ENCODE data around the gene SLC25A21.

Gene SLC25A21

GRCh38 chr14:36773136-36773540 lies 399.3 kb downstream of the SLC25A21 start:
- H3K4me1 ChIP-seq (ENCODE audit: control insufficient read depth, insufficient read depth, low read length, poor library complexity, severe bottlenecking), result no peaks in the 10 kb centered on the region
- no peak overlapping the region for H3K4me3 ChIP-seq (ENCODE audit: insufficient read depth, low read depth, low read length, poor library complexity, severe bottlenecking)
- no peaks in the 10 kb centered on the region for H3K27me3 ChIP-seq (replicated peaks; ENCODE audit: control insufficient read depth, insufficient read depth, low read length, poor library complexity, severe bottlenecking)
- no peak for DNase-seq
- H3K36me3 ChIP-seq (ENCODE audit: control insufficient read depth, insufficient read depth, low read length), result no peaks in the 10 kb centered on the region
- H3K27ac ChIP-seq (ENCODE audit: insufficient read depth, low read length, poor library complexity, severe bottlenecking), result no peak overlapping the region
- no peaks in the 10 kb centered on the region for H3K9me3 ChIP-seq (ENCODE audit: control insufficient read depth, low read length)

- no peak overlapping the region for H3K4me3 ChIP-seq (ENCODE audit: insufficient read depth, low read depth, low read length, poor library complexity, severe bottlenecking)
- H3K4me1 ChIP-seq (ENCODE audit: control insufficient read depth, insufficient read depth, low read length, poor library complexity, severe bottlenecking), result no peaks in the 10 kb centered on the region
- DNase-seq, result no peak
- H3K27ac ChIP-seq (ENCODE audit: insufficient read depth, low read length, poor library complexity, severe bottlenecking), result no peak overlapping the region
- H3K9me3 ChIP-seq (ENCODE audit: control insufficient read depth, low read length), result no peaks in the 10 kb centered on the region
- H3K27me3 ChIP-seq (replicated peaks; ENCODE audit: control insufficient read depth, insufficient read depth, low read length, poor library complexity, severe bottlenecking), result no peaks in the 10 kb centered on the region
- no peaks in the 10 kb centered on the region for H3K36me3 ChIP-seq (ENCODE audit: control insufficient read depth, insufficient read depth, low read length)
Measured at GRCh38 chr14:36771028-36771640, 401.3 kb downstream of the SLC25A21 start.

- Histone ChIP-seq H3K36me3 (ENCODE audit: control insufficient read depth, insufficient read depth, low read length) (no peaks in the 10 kb centered on the region), H3K4me1 (ENCODE audit: control insufficient read depth, insufficient read depth, low read length, poor library complexity, severe bottlenecking) (no peaks in the 10 kb centered on the region), H3K27ac (ENCODE audit: insufficient read depth, low read length, poor library complexity, severe bottlenecking) (no peak overlapping the region), H3K9me3 (ENCODE audit: control insufficient read depth, low read length) (no peaks in the 10 kb centered on the region), H3K27me3 (replicated peaks; ENCODE audit: control insufficient read depth, insufficient read depth, low read length, poor library complexity, severe bottlenecking) (no peaks in the 10 kb centered on the region), H3K4me3 (ENCODE audit: insufficient read depth, low read depth, low read length, poor library complexity, severe bottlenecking) (no peak overlapping the region)
- DNase-seq, result no peak
Measured at GRCh38 chr14:36768638-36769337, 403.6 kb downstream of the SLC25A21 start.

GRCh38 chr14:36767603-36768281 lies 404.7 kb downstream of the SLC25A21 start:
- H3K27ac ChIP-seq (ENCODE audit: insufficient read depth, low read length, poor library complexity, severe bottlenecking), result no peak overlapping the region
- no peaks in the 10 kb centered on the region for H3K36me3 ChIP-seq (ENCODE audit: control insufficient read depth, insufficient read depth, low read length)
- no peak for DNase-seq
- no peaks in the 10 kb centered on the region for H3K9me3 ChIP-seq (ENCODE audit: control insufficient read depth, low read length)
- H3K4me3 ChIP-seq (ENCODE audit: insufficient read depth, low read depth, low read length, poor library complexity, severe bottlenecking), result no peak overlapping the region
- H3K27me3 ChIP-seq (replicated peaks; ENCODE audit: control insufficient read depth, insufficient read depth, low read length, poor library complexity, severe bottlenecking), result no peaks in the 10 kb centered on the region
- no peaks in the 10 kb centered on the region for H3K4me1 ChIP-seq (ENCODE audit: control insufficient read depth, insufficient read depth, low read length, poor library complexity, severe bottlenecking)

- Histone ChIP-seq H3K36me3 (ENCODE audit: control insufficient read depth, insufficient read depth, low read length) (no peaks in the 10 kb centered on the region), H3K27me3 (replicated peaks; ENCODE audit: control insufficient read depth, insufficient read depth, low read length, poor library complexity, severe bottlenecking) (no peaks in the 10 kb centered on the region), H3K4me3 (ENCODE audit: insufficient read depth, low read depth, low read length, poor library complexity, severe bottlenecking) (no peak overlapping the region), H3K9me3 (ENCODE audit: control insufficient read depth, low read length) (no peaks in the 10 kb centered on the region), H3K27ac (ENCODE audit: insufficient read depth, low read length, poor library complexity, severe bottlenecking) (no peak overlapping the region), H3K4me1 (ENCODE audit: control insufficient read depth, insufficient read depth, low read length, poor library complexity, severe bottlenecking) (no peaks in the 10 kb centered on the region)
- no peak for DNase-seq
Measured at GRCh38 chr14:36766974-36767373, 405.4 kb downstream of the SLC25A21 start.

GRCh38 chr14:36757734-36758601 lies 414.4 kb downstream of the SLC25A21 start:
- Histone ChIP-seq H3K27ac (ENCODE audit: insufficient read depth, low read length, poor library complexity, severe bottlenecking) (no peak overlapping the region), H3K4me1 (ENCODE audit: control insufficient read depth, insufficient read depth, low read length, poor library complexity, severe bottlenecking) (no peaks in the 10 kb centered on the region), H3K27me3 (replicated peaks; ENCODE audit: control insufficient read depth, insufficient read depth, low read length, poor library complexity, severe bottlenecking) (no peaks in the 10 kb centered on the region), H3K36me3 (ENCODE audit: control insufficient read depth, insufficient read depth, low read length) (no peaks in the 10 kb centered on the region), H3K9me3 (ENCODE audit: control insufficient read depth, low read length) (no peaks in the 10 kb centered on the region), H3K4me3 (ENCODE audit: insufficient read depth, low read depth, low read length, poor library complexity, severe bottlenecking) (no peak overlapping the region)
- no peak for DNase-seq

- Histone ChIP-seq H3K4me1 (ENCODE audit: control insufficient read depth, insufficient read depth, low read length, poor library complexity, severe bottlenecking) (no peaks in the 10 kb centered on the region), H3K4me3 (ENCODE audit: insufficient read depth, low read depth, low read length, poor library complexity, severe bottlenecking) (no peak overlapping the region), H3K27me3 (replicated peaks; ENCODE audit: control insufficient read depth, insufficient read depth, low read length, poor library complexity, severe bottlenecking) (no peaks in the 10 kb centered on the region), H3K36me3 (ENCODE audit: control insufficient read depth, insufficient read depth, low read length) (no peaks in the 10 kb centered on the region), H3K9me3 (ENCODE audit: control insufficient read depth, low read length) (no peaks in the 10 kb centered on the region), H3K27ac (ENCODE audit: insufficient read depth, low read length, poor library complexity, severe bottlenecking) (no peak overlapping the region)
- no peak for DNase-seq
Measured at GRCh38 chr14:36756226-36756625, 416.2 kb downstream of the SLC25A21 start.

- Histone ChIP-seq H3K4me3 (ENCODE audit: insufficient read depth, low read depth, low read length, poor library complexity, severe bottlenecking) (no peak overlapping the region), H3K27ac (ENCODE audit: insufficient read depth, low read length, poor library complexity, severe bottlenecking) (no peak overlapping the region)
Measured at GRCh38 chr14:36755756-36756155, 416.6 kb downstream of the SLC25A21 start.

GRCh38 chr14:36751920-36752319 lies 420.5 kb downstream of the SLC25A21 start:
- Histone ChIP-seq H3K4me3 (ENCODE audit: insufficient read depth, low read depth, low read length, poor library complexity, severe bottlenecking) (no peak overlapping the region), H3K27ac (ENCODE audit: insufficient read depth, low read length, poor library complexity, severe bottlenecking) (no peak overlapping the region), H3K4me1 (ENCODE audit: control insufficient read depth, insufficient read depth, low read length, poor library complexity, severe bottlenecking) (no peaks in the 10 kb centered on the region), H3K36me3 (ENCODE audit: control insufficient read depth, insufficient read depth, low read length) (no peaks in the 10 kb centered on the region), H3K9me3 (ENCODE audit: control insufficient read depth, low read length) (no peaks in the 10 kb centered on the region), H3K27me3 (replicated peaks; ENCODE audit: control insufficient read depth, insufficient read depth, low read length, poor library complexity, severe bottlenecking) (no peaks in the 10 kb centered on the region)
- no peak for DNase-seq

More at GRCh38 chr14:36755756-36756155, 416.6 kb downstream of the SLC25A21 start:
- Histone ChIP-seq H3K27me3 (replicated peaks; ENCODE audit: control insufficient read depth, insufficient read depth, low read length, poor library complexity, severe bottlenecking) (no peaks in the 10 kb centered on the region), H3K9me3 (ENCODE audit: control insufficient read depth, low read length) (no peaks in the 10 kb centered on the region), H3K4me1 (ENCODE audit: control insufficient read depth, insufficient read depth, low read length, poor library complexity, severe bottlenecking) (no peaks in the 10 kb centered on the region), H3K36me3 (ENCODE audit: control insufficient read depth, insufficient read depth, low read length) (no peaks in the 10 kb centered on the region)
- no peak for DNase-seq

All from effector memory CD4-positive, alpha-beta T cell (primary cell).